ENCODE data around the gene SEZ6.

GRCh38 chr17:28993645-28994426 is 12.0 kb downstream of the SEZ6 start:
- TF ChIP-seq POLR2AphosphoS5 (IDR thresholded peaks at IDR 0.05; ENCODE audit: low read depth, low read length) (no peak), REST (IDR thresholded peaks at IDR 0.05; ENCODE audit: insufficient read depth in 1 of 2, low read depth in 2 of 2, low read length in 1 of 2) (no peak)

All from Panc1 (cell line).